Measurements from ENCODE around the gene PLXNA4. TPM values are rescaled to one million over a fixed set of nuclear protein-coding genes. Genes with fewer than 3 reads are reported as not detected.

Gene PLXNA4
- total and polyA plus RNA-seq, 3 experiments from 2014 or later = 0.02 to 0.05 TPM; not detected in 1

GRCh38 chr7:132402096-132402495 is 174.2 kb downstream of the PLXNA4 start:
- H3K4me3 ChIP-seq (ENCODE audit: low read length) = no peak overlapping the region
- CTCF ChIA-PET = interaction anchor here (2.0 to 2.4 kb wide), 2 partner anchors 8 to 179 kb away, joined by 6 to 9 read pairs; no protein-coding TSS in a partner anchor
- Mint-ChIP-seq H3K4me1 (no peaks in the 10 kb centered on the region), H3K27ac (no peak overlapping the region), H3K36me3 (peaks cover 0 to 8% (median 4%) of the 10 kb centered on the region in 3 donors), H3K9me3 (peaks cover 0 to 3% (median 0%) of the 10 kb centered on the region in 5 donors), H3K4me3 (no peak overlapping the region), H3K27me3 (peaks cover 0 to 9% of the 10 kb centered on the region in 2 donors)
- no peak for DNase-seq
- H3K27ac ChIP-seq (ENCODE audit: low read depth, low read length) = no peak overlapping the region
- POLR2A ChIA-PET = no interaction called here
- H3K27me3 ChIP-seq (ENCODE audit: insufficient read depth, low read length, poor library complexity, severe bottlenecking) = no peaks in the 10 kb centered on the region
- H3K36me3 ChIP-seq (ENCODE audit: insufficient read depth, low read length) = no peaks in the 10 kb centered on the region
- H3K4me1 ChIP-seq (ENCODE audit: insufficient read depth, low read length) = no peaks in the 10 kb centered on the region
- H3K9me3 ChIP-seq (ENCODE audit: low read length) = no peaks in the 10 kb centered on the region

GRCh38 chr7:132400561-132401142 is 175.6 kb downstream of the PLXNA4 start:
- H3K36me3 Mint-ChIP-seq = peaks cover 0 to 8% (median 4%) of the 10 kb centered on the region in 3 donors
- DNase-seq = no peak
- H3K27me3 ChIP-seq (ENCODE audit: insufficient read depth, low read length, poor library complexity, severe bottlenecking) = no peaks in the 10 kb centered on the region
- H3K4me1 ChIP-seq (ENCODE audit: insufficient read depth, low read length) = no peaks in the 10 kb centered on the region
- H3K9me3 ChIP-seq (ENCODE audit: low read length) = no peaks in the 10 kb centered on the region
- H3K36me3 ChIP-seq (ENCODE audit: insufficient read depth, low read length) = no peaks in the 10 kb centered on the region
- H3K4me1 Mint-ChIP-seq = no peaks in the 10 kb centered on the region
- H3K9me3 Mint-ChIP-seq = peaks cover 0 to 3% (median 0%) of the 10 kb centered on the region in 5 donors
- H3K27me3 Mint-ChIP-seq = peaks cover 0 to 7% of the 10 kb centered on the region in 2 donors
- POLR2A ChIA-PET = no interaction called here
- no peak overlapping the region for H3K27ac Mint-ChIP-seq
- CTCF ChIA-PET = interaction anchor here (1.5 to 1.6 kb wide), 2 partner anchors 18 to 180 kb away, joined by 3 to 6 read pairs; no protein-coding TSS in a partner anchor
- H3K27ac ChIP-seq (ENCODE audit: low read depth, low read length) = no peak overlapping the region
- no peak overlapping the region for H3K4me3 ChIP-seq (ENCODE audit: low read length)
- no peak overlapping the region for H3K4me3 Mint-ChIP-seq

GRCh38 chr7:132399367-132399766 is 176.9 kb downstream of the PLXNA4 start:
- Histone ChIP-seq H3K4me1 (ENCODE audit: insufficient read depth, low read length) (no peaks in the 10 kb centered on the region), H3K9me3 (ENCODE audit: low read length) (no peaks in the 10 kb centered on the region), H3K36me3 (ENCODE audit: insufficient read depth, low read length) (no peaks in the 10 kb centered on the region), H3K27me3 (ENCODE audit: insufficient read depth, low read length, poor library complexity, severe bottlenecking) (no peaks in the 10 kb centered on the region), H3K4me3 (ENCODE audit: low read length) (no peak overlapping the region), H3K27ac (ENCODE audit: low read depth, low read length) (no peak overlapping the region)
- Mint-ChIP-seq H3K4me3 (no peak overlapping the region), H3K4me1 (peaks cover 3 to 7% (median 6%) of the 10 kb centered on the region in 3 donors), H3K27ac (no peak overlapping the region), H3K27me3 (peaks cover 0 to 13% of the 10 kb centered on the region in 2 donors), H3K9me3 (peaks cover 0 to 3% (median 0%) of the 10 kb centered on the region in 5 donors), H3K36me3 (peaks cover 0 to 8% (median 4%) of the 10 kb centered on the region in 3 donors)
- no peak for DNase-seq
- ChIA-PET CTCF (no interaction called here), POLR2A (no interaction called here)

GRCh38 chr7:132398253-132398925 is 177.9 kb downstream of the PLXNA4 start:
- Mint-ChIP-seq H3K9me3 (peaks cover 0 to 3% (median 0%) of the 10 kb centered on the region in 5 donors), H3K4me3 (no peak overlapping the region), H3K36me3 (peaks cover 0 to 8% (median 4%) of the 10 kb centered on the region in 3 donors), H3K27me3 (peaks cover 3 to 15% of the 10 kb centered on the region in 2 donors), H3K4me1 (peaks cover 4 to 8% (median 7%) of the 10 kb centered on the region in 3 donors), H3K27ac (no peak overlapping the region)
- Histone ChIP-seq H3K27ac (ENCODE audit: low read depth, low read length) (no peak overlapping the region), H3K27me3 (ENCODE audit: insufficient read depth, low read length, poor library complexity, severe bottlenecking) (no peaks in the 10 kb centered on the region), H3K36me3 (ENCODE audit: insufficient read depth, low read length) (no peaks in the 10 kb centered on the region), H3K4me1 (ENCODE audit: insufficient read depth, low read length) (no peaks in the 10 kb centered on the region), H3K9me3 (ENCODE audit: low read length) (no peaks in the 10 kb centered on the region), H3K4me3 (ENCODE audit: low read length) (no peak overlapping the region)
- ChIA-PET POLR2A (no interaction called here), CTCF (interaction anchor here (6.2 kb wide), 1 partner anchor 182 kb away, joined by 80 read pairs; no protein-coding TSS in a partner anchor)
- no peak for DNase-seq

GRCh38 chr7:132397070-132397469 is 179.2 kb downstream of the PLXNA4 start:
- H3K27me3 ChIP-seq (ENCODE audit: insufficient read depth, low read length, poor library complexity, severe bottlenecking) = no peaks in the 10 kb centered on the region
- Mint-ChIP-seq H3K4me3 (no peak overlapping the region), H3K27me3 (peaks cover 4 to 14% of the 10 kb centered on the region in 2 donors), H3K9me3 (peaks cover 0 to 3% (median 0%) of the 10 kb centered on the region in 5 donors), H3K36me3 (peaks cover 0 to 8% (median 4%) of the 10 kb centered on the region in 3 donors), H3K27ac (peak overlapping the region in 1 of 8 donors; percentile 7), H3K4me1 (peaks cover 4 to 8% (median 7%) of the 10 kb centered on the region in 3 donors)
- H3K36me3 ChIP-seq (ENCODE audit: insufficient read depth, low read length) = no peaks in the 10 kb centered on the region
- no peak for DNase-seq
- no peak overlapping the region for H3K4me3 ChIP-seq (ENCODE audit: low read length)
- H3K27ac ChIP-seq (ENCODE audit: low read depth, low read length) = no peak overlapping the region
- CTCF ChIA-PET = interaction anchor here (6.2 kb wide), 1 partner anchor 183 kb away, joined by 80 read pairs; no protein-coding TSS in a partner anchor
- no peaks in the 10 kb centered on the region for H3K4me1 ChIP-seq (ENCODE audit: insufficient read depth, low read length)
- H3K9me3 ChIP-seq (ENCODE audit: low read length) = no peaks in the 10 kb centered on the region
- POLR2A ChIA-PET = no interaction called here

- CTCF ChIA-PET = interaction anchor here (1.4 to 6.2 kb wide), 9 partner anchors 36 to 187 kb away, joined by 3 to 80 read pairs (median 8); partner anchors contain the start of gene PLXNA4
These were observed 180.9 kb downstream of the PLXNA4 start for GRCh38 chr7:132395361-132395760.

GRCh38 chr7:132394283-132395198 is 181.7 kb downstream of the PLXNA4 start:
- no peaks in the 10 kb centered on the region for H3K9me3 ChIP-seq (ENCODE audit: low read length)
- CTCF ChIA-PET = interaction anchor here (0.7 to 6.2 kb wide), 25 partner anchors 8 to 266 kb away, joined by 3 to 80 read pairs (median 4); partner anchors contain the start of gene PLXNA4
- peak in 3 of 5 donors; percentile 9 to 46 (median 42) for DNase-seq
- no peak overlapping the region for H3K27ac ChIP-seq (ENCODE audit: low read depth, low read length)
- H3K27ac Mint-ChIP-seq = peak overlapping the region in 1 of 8 donors; percentile 63
- H3K36me3 ChIP-seq (ENCODE audit: insufficient read depth, low read length) = no peaks in the 10 kb centered on the region
- H3K4me3 Mint-ChIP-seq = no peak overlapping the region
- peaks cover 4 to 8% (median 7%) of the 10 kb centered on the region in 3 donors for H3K4me1 Mint-ChIP-seq
- H3K4me1 ChIP-seq (ENCODE audit: insufficient read depth, low read length) = no peaks in the 10 kb centered on the region
- POLR2A ChIA-PET = interaction anchor here (0.6 kb wide), 1 partner anchor 702 kb away, joined by 3 read pairs; no protein-coding TSS in a partner anchor
- H3K27me3 Mint-ChIP-seq = peaks cover 4 to 11% of the 10 kb centered on the region in 2 donors
- no peak overlapping the region for H3K4me3 ChIP-seq (ENCODE audit: low read length)
- H3K36me3 Mint-ChIP-seq = peaks cover 0 to 7% (median 0%) of the 10 kb centered on the region in 3 donors
- no peaks in the 10 kb centered on the region for H3K27me3 ChIP-seq (ENCODE audit: insufficient read depth, low read length, poor library complexity, severe bottlenecking)
- peaks cover 0 to 4% (median 0%) of the 10 kb centered on the region in 5 donors for H3K9me3 Mint-ChIP-seq

More at GRCh38 chr7:132395361-132395760, 180.9 kb downstream of the PLXNA4 start:
- no peak for DNase-seq
- no peaks in the 10 kb centered on the region for H3K4me1 ChIP-seq (ENCODE audit: insufficient read depth, low read length)
- H3K36me3 ChIP-seq (ENCODE audit: insufficient read depth, low read length) = no peaks in the 10 kb centered on the region
- H3K9me3 ChIP-seq (ENCODE audit: low read length) = no peaks in the 10 kb centered on the region
- Mint-ChIP-seq H3K4me1 (peaks cover 4 to 8% (median 7%) of the 10 kb centered on the region in 3 donors), H3K36me3 (peaks cover 0 to 4% (median 0%) of the 10 kb centered on the region in 3 donors), H3K27ac (peak overlapping the region in 2 of 8 donors; percentile 38 to 42), H3K9me3 (no peaks in the 10 kb centered on the region), H3K27me3 (peaks cover 4 to 11% of the 10 kb centered on the region in 2 donors), H3K4me3 (no peak overlapping the region)
- POLR2A ChIA-PET = interaction anchor here (0.6 kb wide), 1 partner anchor 701 kb away, joined by 3 read pairs; no protein-coding TSS in a partner anchor
- H3K4me3 ChIP-seq (ENCODE audit: low read length) = no peak overlapping the region
- H3K27me3 ChIP-seq (ENCODE audit: insufficient read depth, low read length, poor library complexity, severe bottlenecking) = no peaks in the 10 kb centered on the region
- no peak overlapping the region for H3K27ac ChIP-seq (ENCODE audit: low read depth, low read length)

Data from CD8-positive, alpha-beta memory T cell (primary cell).